PFSK-1 (cell line): ENCODE measurements around the gene NOD2.

Experiments used
- POLR2AphosphoS5 ChIP-seq: IDR thresholded peaks from 2 replicates; pipeline ENCODE4 v1.6.1; 2012; ENCODE audit warnings: low read depth, mild to moderate bottlenecking, control low read depth, low read length, moderate library complexity
- SIN3A ChIP-seq: IDR thresholded peaks from 2 replicates; pipeline ENCODE4 v1.6.1; 2012; ENCODE audit warnings: mild to moderate bottlenecking, low read length, moderate library complexity, borderline replicate concordance; ENCODE audit not compliant: insufficient read depth
- TF ChIP-seq, protein P1 (sequence below), 2 experiments: IDR thresholded peaks; 2 replicates each; pipeline versions ENCODE4 v1.6.1 to v1.8.0; 2011 to 2012; ENCODE audit warnings: low read depth in 2 of 2, low read length in 2 of 2, control low read depth in 1 of 2, inconsistent platforms in 1 of 2, mild to moderate bottlenecking in 1 of 2, moderate library complexity in 1 of 2; ENCODE audit not compliant: insufficient read depth in 1 of 2

GRCh38 chr16:50712560-50712898 lies 19.1 kb downstream of the NOD2 start:
- TF ChIP-seq POLR2AphosphoS5 (no peak), SIN3A (no peak)
- TF ChIP-seq, protein P1, sequence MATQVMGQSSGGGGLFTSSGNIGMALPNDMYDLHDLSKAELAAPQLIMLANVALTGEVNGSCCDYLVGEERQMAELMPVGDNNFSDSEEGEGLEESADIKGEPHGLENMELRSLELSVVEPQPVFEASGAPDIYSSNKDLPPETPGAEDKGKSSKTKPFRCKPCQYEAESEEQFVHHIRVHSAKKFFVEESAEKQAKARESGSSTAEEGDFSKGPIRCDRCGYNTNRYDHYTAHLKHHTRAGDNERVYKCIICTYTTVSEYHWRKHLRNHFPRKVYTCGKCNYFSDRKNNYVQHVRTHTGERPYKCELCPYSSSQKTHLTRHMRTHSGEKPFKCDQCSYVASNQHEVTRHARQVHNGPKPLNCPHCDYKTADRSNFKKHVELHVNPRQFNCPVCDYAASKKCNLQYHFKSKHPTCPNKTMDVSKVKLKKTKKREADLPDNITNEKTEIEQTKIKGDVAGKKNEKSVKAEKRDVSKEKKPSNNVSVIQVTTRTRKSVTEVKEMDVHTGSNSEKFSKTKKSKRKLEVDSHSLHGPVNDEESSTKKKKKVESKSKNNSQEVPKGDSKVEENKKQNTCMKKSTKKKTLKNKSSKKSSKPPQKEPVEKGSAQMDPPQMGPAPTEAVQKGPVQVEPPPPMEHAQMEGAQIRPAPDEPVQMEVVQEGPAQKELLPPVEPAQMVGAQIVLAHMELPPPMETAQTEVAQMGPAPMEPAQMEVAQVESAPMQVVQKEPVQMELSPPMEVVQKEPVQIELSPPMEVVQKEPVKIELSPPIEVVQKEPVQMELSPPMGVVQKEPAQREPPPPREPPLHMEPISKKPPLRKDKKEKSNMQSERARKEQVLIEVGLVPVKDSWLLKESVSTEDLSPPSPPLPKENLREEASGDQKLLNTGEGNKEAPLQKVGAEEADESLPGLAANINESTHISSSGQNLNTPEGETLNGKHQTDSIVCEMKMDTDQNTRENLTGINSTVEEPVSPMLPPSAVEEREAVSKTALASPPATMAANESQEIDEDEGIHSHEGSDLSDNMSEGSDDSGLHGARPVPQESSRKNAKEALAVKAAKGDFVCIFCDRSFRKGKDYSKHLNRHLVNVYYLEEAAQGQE (IDR thresholded peaks at IDR 0.05; ENCODE audit: insufficient read depth in 1 of 2, low read depth in 2 of 2, low read length in 2 of 2) = no peak
